ENCODE results near the gene ATXN2.

DNA sequence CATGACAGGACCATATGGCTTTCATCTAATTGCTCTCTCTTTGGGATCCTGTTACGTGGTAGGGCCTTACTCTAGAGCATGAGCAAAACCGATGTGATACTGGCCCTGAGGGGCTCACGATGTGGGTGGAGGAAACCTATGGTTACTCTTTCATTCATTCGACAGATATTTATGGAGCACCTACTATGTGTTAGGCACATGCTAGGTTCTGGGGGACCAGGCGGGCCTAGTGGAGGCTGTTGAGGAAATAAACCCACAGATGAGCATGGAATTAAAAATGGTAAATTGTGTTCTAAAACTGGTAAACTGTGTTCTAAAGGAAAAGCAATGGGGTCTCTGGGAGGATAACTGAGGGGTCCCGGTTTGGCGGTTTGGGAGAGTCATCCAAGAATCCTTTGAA, 178.6 kb downstream of the ATXN2 start:
- TF ChIP-seq, protein P1, sequence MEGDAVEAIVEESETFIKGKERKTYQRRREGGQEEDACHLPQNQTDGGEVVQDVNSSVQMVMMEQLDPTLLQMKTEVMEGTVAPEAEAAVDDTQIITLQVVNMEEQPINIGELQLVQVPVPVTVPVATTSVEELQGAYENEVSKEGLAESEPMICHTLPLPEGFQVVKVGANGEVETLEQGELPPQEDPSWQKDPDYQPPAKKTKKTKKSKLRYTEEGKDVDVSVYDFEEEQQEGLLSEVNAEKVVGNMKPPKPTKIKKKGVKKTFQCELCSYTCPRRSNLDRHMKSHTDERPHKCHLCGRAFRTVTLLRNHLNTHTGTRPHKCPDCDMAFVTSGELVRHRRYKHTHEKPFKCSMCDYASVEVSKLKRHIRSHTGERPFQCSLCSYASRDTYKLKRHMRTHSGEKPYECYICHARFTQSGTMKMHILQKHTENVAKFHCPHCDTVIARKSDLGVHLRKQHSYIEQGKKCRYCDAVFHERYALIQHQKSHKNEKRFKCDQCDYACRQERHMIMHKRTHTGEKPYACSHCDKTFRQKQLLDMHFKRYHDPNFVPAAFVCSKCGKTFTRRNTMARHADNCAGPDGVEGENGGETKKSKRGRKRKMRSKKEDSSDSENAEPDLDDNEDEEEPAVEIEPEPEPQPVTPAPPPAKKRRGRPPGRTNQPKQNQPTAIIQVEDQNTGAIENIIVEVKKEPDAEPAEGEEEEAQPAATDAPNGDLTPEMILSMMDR (IDR thresholded peaks at IDR 0.05; ENCODE audit: low read length), result no peak
- TF ChIP-seq EZH2 (optimal IDR thresholded peaks at IDR 0.05; ENCODE audit: low read depth, low read length), result no peak
- no peak for TF ChIP-seq EZH2phosphoT487 (IDR thresholded peaks at IDR 0.05; ENCODE audit: low read length)

Measured in MM.1S (cell line).